EL (cell line): ENCODE results near the gene NHS.
"Not testable (repeated sequence)": the region's sequence is repeated elsewhere in the genome, so short reads cannot be mapped to it uniquely, and the experiment has no call there.

Source experiments
- DNase-seq: peaks from one replicate; pipeline ENCODE4 v3.0.0-alpha.2; 2016

NHS gene

GRCh38 chrX:17500145-17500579 lies 125.2 kb downstream of the NHS start:
- peak; percentile 21 for DNase-seq

GRCh38 chrX:17501746-17502145 lies 126.7 kb downstream of the NHS start:
- DNase-seq = no peak

GRCh38 chrX:17506352-17506751 lies 131.4 kb downstream of the NHS start:
- not testable (repeated sequence) for DNase-seq

- DNase-seq = peak; percentile 9
These were observed 136.6 kb downstream of the NHS start for GRCh38 chrX:17511556-17511955.

DNA sequence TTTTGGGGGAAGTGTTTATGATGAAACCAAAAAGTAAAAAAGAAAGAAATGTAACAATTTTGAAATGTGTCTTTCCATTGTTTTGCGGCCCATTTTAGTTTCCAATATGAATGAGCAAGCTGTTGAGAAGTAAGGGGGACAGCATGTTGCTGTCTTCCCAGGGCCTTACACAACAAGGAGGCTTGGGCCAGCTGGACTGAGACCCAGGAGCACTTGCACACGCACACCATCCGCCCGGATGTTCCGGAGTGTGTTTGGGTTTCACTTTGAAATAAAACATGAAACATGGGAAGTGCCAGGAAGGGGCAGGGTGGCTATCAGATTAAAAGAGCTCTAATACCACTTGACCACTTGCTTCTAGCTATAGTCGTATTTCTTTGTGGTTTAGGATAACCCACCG lies 144.4 kb downstream of the NHS start:
- DNase-seq = no peak

GRCh38 chrX:17520016-17520615 lies 145.1 kb downstream of the NHS start:
- no peak for DNase-seq

- DNase-seq = peak; percentile 34
These were observed 147.1 kb downstream of the NHS start for GRCh38 chrX:17521871-17522693.

DNA sequence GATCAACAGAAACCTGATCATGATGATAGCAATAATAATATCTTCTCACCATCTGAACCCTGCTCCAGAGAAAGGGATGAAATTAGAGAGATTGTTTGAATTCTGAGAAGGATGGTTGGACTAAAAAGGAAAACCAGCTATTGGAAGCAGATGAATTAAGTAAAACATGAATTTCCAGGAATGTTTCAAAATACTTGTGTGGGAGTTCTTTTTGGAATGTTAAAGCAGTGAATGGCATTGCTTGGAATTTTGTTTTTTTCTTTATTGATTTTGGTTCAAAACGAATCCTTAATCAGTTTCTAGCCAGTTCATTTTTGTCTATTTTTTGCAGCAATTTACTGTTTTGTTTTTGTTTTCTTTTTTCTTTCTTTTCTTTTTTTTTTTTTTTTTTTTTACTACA lies 150.3 kb downstream of the NHS start:
- DNase-seq = no peak

DNA sequence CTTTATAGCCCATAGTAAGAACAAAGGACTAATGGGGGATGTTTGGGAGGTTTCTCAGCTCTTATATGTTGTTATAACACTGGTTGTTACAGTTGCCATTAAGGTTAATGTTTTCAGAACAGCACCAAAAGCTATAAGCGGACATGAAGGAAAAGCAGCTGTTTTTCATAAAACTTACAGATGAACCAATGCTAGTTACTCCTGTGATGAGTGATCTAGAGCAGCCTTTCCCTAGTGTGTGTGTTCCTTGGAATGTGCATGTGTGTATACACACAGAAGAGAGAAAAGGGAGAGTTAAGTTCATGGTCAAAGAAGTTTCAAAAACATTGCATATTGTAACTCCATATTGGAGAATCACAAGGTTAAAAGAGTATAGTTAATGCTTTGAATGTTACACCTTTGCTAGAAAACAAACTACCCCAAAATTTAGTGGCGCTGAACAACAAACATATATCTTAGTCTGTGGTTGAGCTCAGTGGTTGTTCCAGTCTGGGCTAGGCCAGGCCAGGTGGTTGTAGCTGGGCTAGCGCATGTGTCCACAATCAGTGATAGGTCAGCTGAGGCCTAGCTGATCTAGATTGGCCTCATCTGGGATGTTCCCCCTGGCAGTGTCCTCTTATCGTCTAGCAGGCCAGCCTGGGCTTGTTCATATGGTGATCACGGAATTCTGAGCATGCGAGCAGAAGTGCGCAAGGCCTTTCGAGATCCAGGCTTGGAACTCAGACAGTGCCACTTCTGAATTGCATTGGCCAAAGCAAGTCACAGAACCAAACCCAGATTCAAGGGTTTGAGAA lies 151.0 kb downstream of the NHS start:
- no peak for DNase-seq

DNA sequence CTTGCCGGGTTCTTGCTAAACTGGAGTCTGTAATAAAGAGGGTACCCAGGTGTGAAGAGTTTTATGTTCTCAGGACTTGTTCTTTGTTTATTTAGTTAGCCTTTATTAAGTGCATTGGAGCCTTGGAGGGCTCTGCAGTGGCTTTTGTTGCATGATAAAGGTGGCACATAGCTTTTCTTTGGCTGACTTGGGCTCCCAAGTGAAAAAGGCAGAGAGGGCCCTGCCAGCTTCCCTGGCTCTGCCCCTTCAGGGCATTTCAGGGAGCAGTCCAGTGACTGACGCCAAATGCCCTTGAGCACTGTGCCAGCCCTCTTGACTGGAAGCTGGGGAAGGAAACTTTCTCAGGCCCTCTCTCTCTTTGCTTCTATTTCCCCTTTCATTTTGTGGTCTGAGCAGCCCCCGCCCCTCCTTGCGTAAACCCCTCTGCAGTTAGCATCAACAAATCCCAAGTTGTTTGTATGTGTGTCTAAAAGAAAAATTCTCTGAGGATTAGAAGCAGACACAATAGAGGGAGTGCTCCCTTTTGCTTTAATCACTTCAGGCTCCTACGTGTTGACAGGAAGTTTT lies 152.2 kb downstream of the NHS start:
- no peak for DNase-seq

GRCh38 chrX:17527922-17528321 lies 152.9 kb downstream of the NHS start:
- DNase-seq = no peak

DNA sequence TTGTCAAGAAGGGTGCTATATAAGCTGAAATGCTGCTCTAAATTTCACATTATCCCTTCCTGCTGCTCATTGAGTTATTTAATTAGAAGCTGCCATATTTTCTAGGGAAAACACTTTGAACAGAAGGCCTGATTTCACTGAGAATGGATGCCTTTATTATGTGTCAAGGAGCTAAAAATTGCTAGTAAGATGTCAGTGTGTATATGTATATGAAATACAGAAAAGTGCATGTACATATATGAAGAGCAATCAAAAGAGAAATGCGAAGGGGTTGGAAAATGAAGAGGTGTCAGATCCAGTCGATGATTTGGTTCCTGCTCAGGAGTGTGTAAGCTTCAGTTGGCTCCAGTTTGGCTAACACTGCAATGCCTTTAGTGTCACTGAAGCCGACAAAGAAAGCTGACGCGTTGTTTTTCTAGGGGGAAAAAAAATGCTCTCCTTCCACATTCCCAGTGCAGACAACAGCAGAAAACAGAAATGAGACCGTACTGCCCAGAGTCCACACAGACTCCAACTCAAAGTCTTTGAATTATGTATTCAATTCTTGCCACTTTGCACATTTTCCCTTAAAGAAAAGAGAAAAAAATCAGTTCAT lies 154.2 kb downstream of the NHS start:
- DNase-seq = no peak

DNA sequence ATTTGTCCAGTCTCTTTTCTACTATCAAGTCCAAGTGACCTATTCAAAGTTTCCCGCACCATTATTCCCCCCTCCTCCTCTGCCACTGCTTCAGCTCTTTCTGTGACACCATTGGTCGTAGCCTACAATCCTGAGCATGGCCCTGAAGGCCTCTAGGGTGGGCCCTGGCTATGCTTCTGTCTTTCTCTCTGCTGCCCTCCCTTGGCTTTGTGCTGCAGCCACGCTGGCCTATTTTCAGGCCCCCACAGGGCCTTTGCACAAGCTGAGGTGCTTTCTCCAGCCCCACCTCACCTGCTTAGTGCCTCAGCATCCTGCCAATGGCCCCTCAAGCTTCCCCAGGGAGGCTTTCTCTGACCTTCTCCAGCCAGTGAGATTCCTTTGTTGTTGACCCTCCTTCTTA lies 156.5 kb downstream of the NHS start:
- no peak for DNase-seq

- DNase-seq = peak; percentile 26
These were observed 160.2 kb downstream of the NHS start for GRCh38 chrX:17535229-17535628.

DNA sequence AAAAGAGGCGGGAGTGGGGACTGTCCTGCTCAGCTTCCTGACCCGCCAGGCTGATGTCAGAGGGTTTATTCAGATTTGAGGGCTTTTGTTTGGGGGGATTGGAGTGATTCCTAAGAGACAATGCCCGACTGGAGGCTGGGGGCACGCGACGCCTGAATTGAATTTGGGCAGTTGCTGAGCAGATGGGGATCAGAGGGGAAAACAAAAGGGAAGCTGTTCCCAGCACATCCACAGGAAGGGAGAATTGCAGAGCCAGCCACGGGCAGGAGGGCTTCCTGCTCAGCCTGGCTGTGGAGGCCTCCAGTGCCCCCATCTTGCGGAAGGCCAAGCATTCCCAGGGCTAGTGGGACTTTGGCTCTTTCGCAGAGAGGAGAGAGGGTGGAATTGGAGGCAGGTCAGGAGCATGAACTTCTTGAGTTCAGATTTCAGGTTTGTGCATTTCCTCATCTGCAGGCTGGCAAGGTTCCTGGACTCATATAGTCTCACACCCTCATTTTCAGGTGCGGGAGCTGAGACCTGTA lies 162.8 kb downstream of the NHS start:
- DNase-seq = no peak

DNA sequence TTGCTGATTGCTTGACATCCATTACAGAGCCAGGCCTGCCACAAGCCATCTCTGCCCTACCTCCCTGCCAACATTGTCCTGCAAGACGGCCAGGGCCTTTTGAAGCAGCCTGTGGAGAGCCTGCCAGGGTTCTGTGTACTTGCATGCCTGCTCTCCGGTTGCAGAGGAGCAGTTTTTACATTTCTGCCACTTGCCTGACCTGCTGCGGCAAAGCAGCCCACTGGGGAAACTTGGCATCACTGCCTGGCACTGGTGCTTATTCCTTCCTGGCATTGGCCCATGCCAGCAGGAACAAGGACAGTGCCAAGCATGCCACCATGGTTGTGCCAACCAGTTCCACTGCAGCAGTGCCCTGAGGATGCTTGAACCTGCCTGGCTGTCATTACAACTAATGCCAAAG lies 167.1 kb downstream of the NHS start:
- no peak for DNase-seq

- no peak for DNase-seq
These were observed 169.8 kb downstream of the NHS start for GRCh38 chrX:17544821-17545220.

DNA sequence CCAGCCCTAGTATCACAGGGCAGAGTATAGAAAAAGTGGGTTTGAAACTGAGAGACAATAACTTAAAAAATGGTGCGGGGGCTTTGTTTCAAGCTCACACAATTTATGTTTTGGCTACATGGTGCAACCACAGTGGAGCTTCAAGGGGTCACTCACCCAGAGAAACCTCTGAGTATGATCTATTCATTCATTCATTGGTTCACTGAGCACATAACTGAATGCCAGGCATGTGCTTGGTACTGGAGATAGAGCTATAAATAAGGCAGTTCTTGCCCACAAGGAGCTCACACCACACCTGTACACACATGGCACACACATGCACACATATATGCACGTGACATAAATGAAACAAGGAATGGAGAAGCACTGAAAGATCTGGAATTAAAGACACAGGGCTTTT lies 171.4 kb downstream of the NHS start:
- no peak for DNase-seq

GRCh38 chrX:17547658-17548057 lies 172.7 kb downstream of the NHS start:
- peak; percentile 80 for DNase-seq

GRCh38 chrX:17549107-17549651 lies 174.2 kb downstream of the NHS start:
- DNase-seq = no peak

DNA sequence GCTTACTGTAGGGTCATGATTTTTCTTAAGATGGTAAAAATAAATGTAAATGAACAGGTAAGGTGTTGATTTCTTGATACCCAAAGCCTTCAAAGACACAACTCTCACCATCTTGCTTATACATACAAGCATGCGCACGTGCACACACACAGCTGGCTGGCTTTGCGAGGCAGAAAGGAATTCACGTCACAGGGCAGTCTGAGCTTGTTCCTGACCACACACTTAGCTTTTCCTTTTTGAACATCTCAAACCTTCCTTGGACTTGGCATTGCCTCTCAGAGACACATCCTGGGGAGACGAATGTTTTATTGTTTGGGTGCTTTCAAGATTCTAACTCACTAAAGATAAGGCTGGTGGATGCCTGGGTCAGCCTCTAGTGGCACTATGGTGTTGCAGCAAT lies 175.0 kb downstream of the NHS start:
- no peak for DNase-seq

DNA sequence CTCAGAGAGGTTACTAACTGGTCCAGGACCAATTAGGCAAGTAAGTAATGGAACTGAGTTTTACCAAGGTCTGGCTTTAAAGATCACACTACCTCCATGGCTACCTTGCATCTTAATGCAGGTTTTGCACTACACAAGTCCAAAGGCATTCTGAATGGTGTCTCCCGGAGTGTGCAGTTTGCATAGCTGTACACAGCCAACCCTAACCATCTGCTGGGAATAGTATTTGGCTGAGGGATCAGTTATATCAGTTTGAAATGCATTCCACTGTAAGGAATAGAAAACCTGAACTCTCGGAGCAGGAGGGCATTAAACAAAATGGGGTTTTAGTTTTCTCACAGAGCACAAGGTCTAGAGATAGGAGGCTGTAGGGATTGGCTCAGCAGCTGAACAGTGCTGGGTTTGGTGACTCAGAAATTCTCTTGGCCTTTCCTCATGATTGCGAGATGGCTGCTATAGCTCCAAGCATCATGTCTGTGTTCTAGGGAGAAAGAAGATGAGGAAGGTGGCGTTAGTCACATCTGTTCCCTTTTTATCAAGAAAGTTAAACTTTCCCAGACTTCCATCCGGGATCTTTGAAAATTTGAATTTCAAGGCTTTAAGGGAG lies 177.1 kb downstream of the NHS start:
- DNase-seq = peak; percentile 27
